KMS-11 (cell line): Measurements from ENCODE around the gene MYO18B.

Experiments used
- H2AFZ ChIP-seq: fragments of 200-600 bp; sonication (generic); 2 replicates; pipeline ENCODE4 v1.6.1; 2016; ENCODE audit warnings: antibody characterized with exemption, mixed run types, low read depth
- H3K27ac ChIP-seq: fragments of 200-600 bp; sonication (generic); 2 replicates; pipeline ENCODE4 v1.6.1; 2016; ENCODE audit warnings: mild to moderate bottlenecking, mixed run types
- H3K27me3 ChIP-seq: fragments of 200-600 bp; sonication (generic); 2 replicates; pipeline ENCODE4 v1.6.1; 2017; ENCODE audit warnings: mild to moderate bottlenecking, low read depth, mixed run types, moderate library complexity; ENCODE audit not compliant: insufficient read depth
- H3K36me3 ChIP-seq: fragments of 200-600 bp; sonication (generic); 2 replicates; pipeline ENCODE4 v1.6.1; 2017; ENCODE audit warnings: mild to moderate bottlenecking, mixed run types; ENCODE audit not compliant: insufficient read depth
- H3K4me1 ChIP-seq: fragments of 200-600 bp; sonication (generic); 2 replicates; pipeline ENCODE4 v1.6.1; 2016; ENCODE audit warnings: mild to moderate bottlenecking, low read depth, mixed run types; ENCODE audit not compliant: poor library complexity, severe bottlenecking
- H3K4me2 ChIP-seq: fragments of 200-600 bp; sonication (generic); 2 replicates; pipeline ENCODE4 v1.7.0; 2016; ENCODE audit warnings: mild to moderate bottlenecking, mixed run types
- H3K4me3 ChIP-seq: fragments of 200-600 bp; sonication (generic); IDR thresholded peaks from 2 replicates; pipeline ENCODE4 v1.6.1; 2017; ENCODE audit warnings: low read depth, low read length, mixed read lengths; ENCODE audit not compliant: insufficient read depth
- H3K79me2 ChIP-seq: fragments of 200-600 bp; sonication (generic); 2 replicates; pipeline ENCODE4 v1.6.1; 2016; ENCODE audit warnings: low read depth, mixed run types; ENCODE audit not compliant: insufficient read depth
- H3K9ac ChIP-seq: fragments of 200-600 bp; sonication (generic); 2 replicates; pipeline ENCODE4 v1.6.1; 2016; ENCODE audit warnings: mild to moderate bottlenecking, mixed run types
- H4K20me1 ChIP-seq: fragments of 200-600 bp; sonication (generic); 2 replicates; pipeline ENCODE4 v1.6.1; 2016; ENCODE audit warnings: mild to moderate bottlenecking, mixed run types; ENCODE audit not compliant: insufficient read depth
- TF ChIP-seq, protein P1 (sequence below): fragments of 200-600 bp; sonication (generic); conservative IDR thresholded peaks from 2 replicates; pipeline ENCODE4 v1.6.1; 2017; ENCODE audit warnings: low read depth, mild to moderate bottlenecking, antibody characterized with exemption, low read length, moderate library complexity, mixed read lengths

The MYO18B gene

GRCh38 chr22:25816522-25817059, 74.6 kb downstream of the MYO18B start:
- TF ChIP-seq, protein P1, sequence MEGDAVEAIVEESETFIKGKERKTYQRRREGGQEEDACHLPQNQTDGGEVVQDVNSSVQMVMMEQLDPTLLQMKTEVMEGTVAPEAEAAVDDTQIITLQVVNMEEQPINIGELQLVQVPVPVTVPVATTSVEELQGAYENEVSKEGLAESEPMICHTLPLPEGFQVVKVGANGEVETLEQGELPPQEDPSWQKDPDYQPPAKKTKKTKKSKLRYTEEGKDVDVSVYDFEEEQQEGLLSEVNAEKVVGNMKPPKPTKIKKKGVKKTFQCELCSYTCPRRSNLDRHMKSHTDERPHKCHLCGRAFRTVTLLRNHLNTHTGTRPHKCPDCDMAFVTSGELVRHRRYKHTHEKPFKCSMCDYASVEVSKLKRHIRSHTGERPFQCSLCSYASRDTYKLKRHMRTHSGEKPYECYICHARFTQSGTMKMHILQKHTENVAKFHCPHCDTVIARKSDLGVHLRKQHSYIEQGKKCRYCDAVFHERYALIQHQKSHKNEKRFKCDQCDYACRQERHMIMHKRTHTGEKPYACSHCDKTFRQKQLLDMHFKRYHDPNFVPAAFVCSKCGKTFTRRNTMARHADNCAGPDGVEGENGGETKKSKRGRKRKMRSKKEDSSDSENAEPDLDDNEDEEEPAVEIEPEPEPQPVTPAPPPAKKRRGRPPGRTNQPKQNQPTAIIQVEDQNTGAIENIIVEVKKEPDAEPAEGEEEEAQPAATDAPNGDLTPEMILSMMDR, result no peak
- Histone ChIP-seq H2AFZ (no peak overlapping the region), H3K9ac (no peak overlapping the region), H3K4me3 (no peak overlapping the region), H3K4me2 (no peak overlapping the region), H3K36me3 (no peaks in the 10 kb centered on the region), H4K20me1 (no peaks in the 10 kb centered on the region), H3K4me1 (no peaks in the 10 kb centered on the region), H3K27me3 (no peaks in the 10 kb centered on the region), H3K79me2 (no peaks in the 10 kb centered on the region), H3K27ac (no peak overlapping the region)

- Histone ChIP-seq H2AFZ (no peak overlapping the region), H3K27me3 (no peaks in the 10 kb centered on the region), H3K4me3 (no peak overlapping the region), H3K4me2 (no peak overlapping the region), H3K36me3 (no peaks in the 10 kb centered on the region), H3K4me1 (no peaks in the 10 kb centered on the region), H3K27ac (no peak overlapping the region), H4K20me1 (no peaks in the 10 kb centered on the region), H3K9ac (no peak overlapping the region), H3K79me2 (no peaks in the 10 kb centered on the region)
- TF ChIP-seq, protein P1, result no peak
Measured at GRCh38 chr22:25817092-25817943, 75.3 kb downstream of the MYO18B start.

DNA sequence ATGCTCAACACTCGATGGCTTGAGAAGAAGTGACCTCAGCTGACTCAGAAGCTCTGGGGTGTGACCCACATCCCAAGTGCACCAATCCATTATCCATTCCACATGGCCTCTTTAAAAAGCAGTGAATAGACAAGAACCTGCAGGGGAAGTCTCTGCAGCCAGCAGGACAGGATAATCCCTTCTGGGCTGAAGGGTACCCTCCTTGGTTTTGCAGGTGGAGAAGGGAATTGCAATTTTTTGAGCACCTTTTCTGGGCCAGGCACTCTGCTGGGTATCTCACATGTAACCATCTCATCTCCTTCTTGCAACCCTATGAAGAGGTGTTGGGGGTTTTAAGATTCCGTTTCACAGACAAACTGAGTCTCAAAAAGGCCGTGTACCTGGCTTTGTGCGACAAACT, 76.6 kb downstream of the MYO18B start:
- H3K4me1 ChIP-seq, result no peaks in the 10 kb centered on the region
- H3K9ac ChIP-seq, result no peak overlapping the region
- TF ChIP-seq, protein P1, result no peak
- no peak overlapping the region for H3K4me3 ChIP-seq
- H3K4me2 ChIP-seq, result no peak overlapping the region
- H3K27ac ChIP-seq, result no peak overlapping the region
- no peaks in the 10 kb centered on the region for H3K27me3 ChIP-seq
- no peak overlapping the region for H2AFZ ChIP-seq
- H3K36me3 ChIP-seq, result no peaks in the 10 kb centered on the region
- no peaks in the 10 kb centered on the region for H3K79me2 ChIP-seq
- no peaks in the 10 kb centered on the region for H4K20me1 ChIP-seq

DNA sequence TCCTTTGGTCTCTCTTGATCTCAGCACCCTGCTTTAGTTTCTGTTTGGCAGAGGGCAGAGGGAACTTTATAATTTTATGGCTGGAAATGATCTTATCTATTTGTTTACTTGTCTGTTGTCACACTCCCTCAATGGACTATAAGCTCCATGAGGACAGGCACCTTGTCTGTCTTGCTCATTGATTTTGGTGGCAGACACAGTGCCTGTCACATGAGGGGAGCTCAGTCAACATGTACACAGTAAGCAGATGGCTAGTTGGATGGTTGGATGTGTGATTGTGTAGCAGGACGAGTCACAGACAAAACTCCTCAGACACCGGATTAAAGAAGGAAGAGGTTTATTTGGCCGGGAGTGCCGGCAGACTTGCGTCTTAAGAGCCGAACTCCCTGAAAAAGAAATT, 80.4 kb downstream of the MYO18B start:
- TF ChIP-seq, protein P1, result no peak

More for the DNA sequence above, 80.4 kb downstream of the MYO18B start:
- H2AFZ ChIP-seq, result no peak overlapping the region
- no peaks in the 10 kb centered on the region for H3K36me3 ChIP-seq
- H3K4me2 ChIP-seq, result no peak overlapping the region
- H3K27me3 ChIP-seq, result no peaks in the 10 kb centered on the region
- H3K79me2 ChIP-seq, result no peaks in the 10 kb centered on the region
- H4K20me1 ChIP-seq, result no peaks in the 10 kb centered on the region
- no peak overlapping the region for H3K9ac ChIP-seq
- H3K4me3 ChIP-seq, result no peak overlapping the region
- H3K27ac ChIP-seq, result no peak overlapping the region
- no peaks in the 10 kb centered on the region for H3K4me1 ChIP-seq
